Measurements from ENCODE around the gene SCN9A.
"Not testable (repeated sequence)": the region's sequence is repeated elsewhere in the genome, so short reads cannot be mapped to it uniquely, and the experiment has no call there.

Gene SCN9A

DNA sequence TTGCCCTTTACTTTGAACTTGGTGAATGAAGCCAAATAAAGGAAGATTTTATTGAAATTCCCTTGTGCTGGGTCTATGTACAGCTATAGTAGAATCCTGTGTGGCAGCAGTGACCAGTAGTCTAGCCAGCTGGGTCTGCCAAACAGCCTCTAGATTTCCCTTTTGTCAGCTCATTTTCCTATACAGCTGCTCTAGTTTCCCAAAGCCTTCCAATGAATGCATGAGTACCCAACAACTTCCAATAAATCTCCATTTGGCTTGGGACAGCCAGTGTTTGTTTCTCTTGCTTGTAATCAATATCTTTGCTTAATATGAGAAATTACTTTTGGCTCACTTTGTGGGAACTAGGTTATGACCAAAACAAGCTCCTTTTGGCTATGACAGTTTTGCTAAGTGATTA is 43.6 kb downstream of the SCN9A start:
- DNase-seq = no peak

DNA sequence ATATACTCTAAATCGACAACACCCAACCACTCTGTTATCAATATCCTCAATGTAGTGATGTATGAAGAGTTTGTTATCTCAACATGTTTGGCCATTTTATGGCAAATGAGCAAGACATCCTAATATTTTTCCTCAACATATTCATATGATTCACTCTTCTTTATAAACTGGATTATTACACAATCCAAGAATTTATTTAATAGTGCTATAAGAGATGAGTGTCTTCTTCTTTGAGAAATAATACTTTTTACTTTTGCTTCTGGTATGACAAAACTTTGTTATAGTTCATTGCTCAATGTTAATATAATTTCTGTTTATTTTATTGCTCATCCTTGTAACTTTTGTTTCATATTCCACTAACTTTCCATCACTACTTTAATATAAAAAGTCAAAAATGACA is 44.3 kb downstream of the SCN9A start:
- DNase-seq = no peak

DNA sequence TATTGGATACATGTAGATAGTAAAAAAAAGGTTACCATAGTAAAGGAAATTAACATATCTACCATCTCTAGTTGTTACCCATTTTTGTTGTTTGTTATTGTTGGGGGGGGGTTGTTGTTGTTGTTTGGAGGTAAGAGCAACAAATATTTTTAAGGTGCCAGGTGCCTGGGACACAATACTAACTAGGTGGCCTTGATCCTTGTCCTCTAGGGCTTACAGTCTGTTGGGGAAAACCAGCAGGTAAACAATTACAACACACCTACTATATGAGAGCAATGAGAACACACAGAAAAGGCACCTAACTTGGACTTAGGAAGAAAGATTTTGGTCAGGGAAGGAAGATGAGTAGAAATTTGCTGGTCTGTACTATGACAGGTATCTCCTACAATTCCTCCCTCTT is 46.3 kb downstream of the SCN9A start:
- no peak for DNase-seq

DNA sequence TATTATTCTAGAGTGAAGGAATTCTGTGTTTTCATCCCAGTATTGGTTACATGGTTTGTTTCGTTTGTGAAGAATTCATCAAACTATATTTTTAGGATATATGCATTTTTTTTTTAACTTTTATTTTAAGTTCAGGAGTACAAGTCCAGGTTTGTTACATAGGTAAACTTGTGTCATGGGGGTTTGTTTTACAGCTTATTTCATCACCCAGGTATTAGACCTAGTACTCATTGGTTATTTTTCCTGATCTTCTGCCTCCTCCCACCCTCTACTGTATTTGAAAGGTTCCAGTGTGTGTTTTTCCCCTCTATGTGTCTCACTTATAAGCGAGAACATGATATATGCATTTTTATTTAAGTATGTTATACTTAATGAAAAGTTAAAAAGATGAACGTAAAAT is 47.6 kb downstream of the SCN9A start:
- DNase-seq = no peak

DNA sequence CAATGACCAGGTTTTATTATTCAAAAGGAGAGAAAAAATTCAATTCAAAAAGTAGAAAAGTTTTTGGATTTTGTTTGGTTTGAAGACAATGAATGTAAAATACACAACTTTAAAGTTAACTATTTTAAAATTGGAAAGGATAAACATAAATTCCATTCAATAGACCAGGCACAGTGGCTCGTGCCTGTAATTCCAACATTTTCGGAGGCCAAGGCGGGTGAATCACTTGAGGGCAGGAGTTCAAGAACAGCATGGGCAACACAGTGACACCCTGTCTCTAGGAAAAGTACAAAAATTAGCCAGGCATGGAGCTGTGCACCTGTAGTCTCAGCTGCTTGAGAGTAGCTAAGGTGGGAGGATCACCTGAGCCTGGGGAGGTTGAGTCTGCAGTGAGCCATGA is 54.7 kb downstream of the SCN9A start:
- no peak for DNase-seq

DNA sequence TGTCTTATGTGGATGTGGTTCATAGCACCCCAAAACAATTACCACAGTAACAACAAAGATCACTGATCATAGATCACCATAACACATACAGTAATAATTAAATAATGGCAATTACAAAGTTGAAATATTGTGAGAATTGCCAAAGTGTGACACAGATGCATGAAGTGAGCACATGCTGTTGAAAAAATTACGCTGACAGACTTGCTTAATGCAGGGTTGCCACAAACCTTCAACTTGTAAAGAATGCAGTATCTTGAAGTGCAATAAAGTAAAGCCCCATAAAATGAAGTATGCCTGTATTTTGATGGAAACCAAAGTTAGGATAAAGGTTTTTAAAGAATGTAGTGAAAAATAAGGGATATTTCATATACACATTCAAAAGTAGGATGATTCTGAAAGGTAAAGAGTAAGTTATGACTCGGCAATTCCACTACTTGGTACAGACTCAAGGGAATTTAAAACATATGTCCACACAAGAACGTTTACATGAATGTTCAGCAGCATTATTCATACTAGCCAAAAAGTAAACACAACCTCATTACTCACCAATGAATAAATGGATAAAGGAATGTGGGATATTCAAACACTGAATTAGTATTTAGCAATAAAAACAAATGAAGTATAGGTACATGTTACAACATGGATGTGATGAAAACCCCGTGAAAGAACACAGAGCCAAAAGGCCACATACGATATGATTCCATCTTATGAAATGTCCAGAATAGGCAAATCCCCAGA is 61.6 kb downstream of the SCN9A start:
- DNase-seq = no peak

DNA sequence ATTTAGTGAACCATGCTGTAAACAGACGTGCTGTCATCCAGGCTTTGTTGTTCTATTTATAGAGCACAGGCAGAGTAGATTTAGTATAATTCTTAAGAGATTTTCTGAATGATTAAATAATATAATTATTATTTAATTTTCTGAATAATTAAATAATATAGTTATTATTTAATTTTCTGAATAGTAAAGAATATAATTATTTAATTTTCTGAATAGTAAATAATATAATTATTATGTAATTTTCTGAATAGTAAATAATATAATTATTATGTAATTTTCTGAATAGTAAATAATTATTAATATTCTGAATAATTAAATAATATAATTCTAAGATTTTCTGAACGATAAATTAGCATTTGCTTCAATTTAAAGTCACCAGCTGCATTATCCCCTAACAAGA is 62.9 kb downstream of the SCN9A start:
- DNase-seq = not testable (repeated sequence)

DNA sequence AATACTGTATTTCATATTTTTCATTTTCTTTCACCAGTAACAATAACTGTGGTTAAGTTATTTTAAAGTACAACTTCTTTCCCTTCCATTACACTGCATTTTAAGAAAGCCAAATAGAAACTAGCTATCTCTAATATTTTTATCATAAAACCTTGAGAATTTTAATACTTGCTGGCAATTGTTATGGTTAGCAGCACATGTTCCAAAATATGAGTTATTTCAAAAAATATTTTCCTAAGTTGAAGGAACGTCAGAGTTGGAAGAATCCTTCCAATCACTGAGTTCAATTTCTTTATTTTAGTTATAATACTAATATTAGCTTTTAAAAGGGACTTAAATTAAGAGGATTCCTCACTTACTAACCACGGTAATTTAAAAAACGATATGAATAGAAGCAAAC is 68.4 kb downstream of the SCN9A start:
- no peak for DNase-seq

DNA sequence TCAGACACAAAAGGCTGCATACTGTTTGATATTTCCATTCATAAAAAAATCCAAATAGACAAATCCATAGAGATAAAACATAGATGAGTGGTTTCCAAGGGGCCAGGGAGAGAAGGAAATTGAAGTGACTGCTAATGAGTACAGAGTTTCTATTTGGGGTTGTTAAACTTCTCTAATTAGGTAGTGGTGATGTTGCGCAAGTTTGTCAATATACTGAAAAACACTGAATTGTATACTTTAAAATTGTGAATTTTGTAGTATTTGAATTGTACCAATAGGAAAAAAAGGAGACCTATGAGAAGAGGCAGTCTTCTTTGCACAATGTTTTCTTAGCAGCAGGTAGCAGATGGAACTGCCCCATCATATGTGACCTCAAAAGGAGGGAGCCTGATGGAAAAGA is 71.1 kb downstream of the SCN9A start:
- no peak for DNase-seq

DNA sequence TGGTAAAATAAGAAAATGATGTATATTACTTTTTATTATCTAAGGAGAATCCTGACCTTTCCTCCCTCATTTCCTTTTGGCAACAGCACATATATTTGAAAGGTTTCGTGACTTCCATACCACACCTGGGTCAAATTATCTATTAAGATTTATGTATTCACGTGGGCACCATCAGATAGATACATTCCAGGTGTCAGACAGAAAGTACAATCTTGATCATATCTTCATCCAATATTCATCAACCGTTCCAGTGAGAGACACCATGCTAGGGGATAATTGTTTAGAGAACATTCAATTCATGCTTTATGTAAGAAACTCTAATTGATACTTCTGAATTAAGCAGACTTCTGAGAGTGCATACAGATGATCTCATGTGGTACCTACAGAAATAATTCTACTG is 73.7 kb downstream of the SCN9A start:
- no peak for DNase-seq

DNA sequence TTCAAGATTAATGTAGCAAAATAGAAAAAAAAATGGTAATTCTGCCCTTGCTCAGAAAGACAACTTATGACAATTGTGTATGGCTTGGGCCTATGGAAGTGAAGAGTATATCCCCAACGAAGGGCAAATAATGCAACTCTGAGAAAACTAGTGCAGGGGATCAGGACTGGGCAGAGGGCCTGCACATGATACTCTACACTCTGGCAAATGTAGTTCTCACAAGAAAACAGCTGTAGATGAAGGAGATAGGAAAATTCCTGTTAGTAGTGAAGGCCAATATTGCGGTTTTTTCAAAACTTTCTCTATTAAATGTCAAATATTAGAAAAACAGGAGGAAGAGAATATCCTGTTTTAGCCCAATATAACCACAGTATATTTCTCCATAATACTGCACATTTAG is 77.8 kb downstream of the SCN9A start:
- no peak for DNase-seq

DNA sequence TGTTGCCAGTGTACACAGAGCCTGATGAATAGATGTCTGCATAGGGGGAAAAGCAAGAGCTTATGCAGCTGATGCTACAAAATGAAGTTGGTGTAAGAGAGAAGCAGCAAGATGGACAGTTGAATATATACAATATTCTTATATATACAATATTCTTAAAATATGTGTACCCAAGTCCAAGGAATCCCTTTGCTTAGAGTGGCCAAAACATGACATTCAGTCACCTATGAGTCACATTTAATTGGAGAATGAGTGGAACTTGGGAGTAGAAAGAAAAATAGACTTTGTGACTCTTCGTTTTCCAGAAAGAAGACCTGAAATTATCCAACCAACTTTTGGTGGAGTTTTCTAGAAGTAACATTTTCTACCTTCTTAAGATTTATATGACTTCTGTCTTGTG is 81.8 kb downstream of the SCN9A start:
- no peak for DNase-seq

DNA sequence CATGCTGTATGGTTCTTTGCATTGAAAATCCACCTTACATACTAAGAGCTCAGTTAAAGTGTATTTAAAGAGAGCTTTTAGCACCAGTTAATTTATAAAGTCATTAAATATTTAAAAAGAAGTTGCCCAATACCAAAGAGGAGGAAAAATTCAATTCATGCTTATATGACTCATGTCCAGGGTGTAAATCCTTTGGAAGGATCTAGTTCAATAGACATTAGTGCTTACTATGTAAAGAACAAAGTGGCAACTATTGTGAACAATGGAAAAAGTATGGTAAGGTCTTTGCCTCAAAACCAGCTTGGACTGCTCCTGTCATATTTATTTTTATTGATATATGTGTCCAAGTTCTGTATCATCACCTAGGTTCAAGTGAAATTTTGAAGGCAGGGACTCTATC is 90.5 kb downstream of the SCN9A start:
- DNase-seq = no peak

DNA sequence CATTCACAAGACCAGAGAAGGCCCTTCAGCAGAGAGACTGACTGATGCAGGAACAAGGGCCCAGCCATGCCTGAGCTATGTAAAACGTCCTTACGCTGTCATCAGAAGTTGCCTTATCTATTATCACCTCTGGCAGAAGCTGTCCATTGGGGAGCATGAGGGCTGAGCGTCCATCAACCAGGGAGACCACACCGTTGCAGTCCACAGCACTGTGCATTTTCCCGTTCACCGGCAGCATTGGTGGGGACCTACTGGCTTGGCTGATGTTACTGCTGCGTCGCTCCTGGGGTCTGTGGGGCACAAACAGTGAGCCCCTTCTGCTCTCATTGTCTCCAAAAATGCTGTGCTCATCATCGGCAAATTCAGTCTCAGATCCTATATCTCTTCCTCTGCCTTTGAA is 91.4 kb downstream of the SCN9A start:
- no peak for DNase-seq

DNA sequence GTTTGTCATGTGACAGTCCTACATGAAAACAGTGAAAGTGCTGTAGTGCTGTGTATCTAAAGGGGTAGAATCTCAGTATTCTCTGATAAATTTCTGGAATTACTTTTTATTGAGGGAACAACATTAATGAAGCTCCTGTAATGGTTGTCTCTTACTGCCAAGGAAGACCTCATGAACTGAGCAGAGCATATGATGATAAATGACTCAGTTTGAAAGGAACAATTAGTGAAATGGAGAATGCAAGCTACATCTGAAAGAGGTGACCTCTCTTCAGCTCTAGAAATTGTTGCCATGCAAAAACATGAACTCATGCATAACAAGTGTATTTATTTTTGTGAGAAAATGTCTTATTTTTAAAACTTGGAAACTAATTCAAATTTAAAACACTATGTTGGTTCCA is 93.6 kb downstream of the SCN9A start:
- DNase-seq = no peak

DNA sequence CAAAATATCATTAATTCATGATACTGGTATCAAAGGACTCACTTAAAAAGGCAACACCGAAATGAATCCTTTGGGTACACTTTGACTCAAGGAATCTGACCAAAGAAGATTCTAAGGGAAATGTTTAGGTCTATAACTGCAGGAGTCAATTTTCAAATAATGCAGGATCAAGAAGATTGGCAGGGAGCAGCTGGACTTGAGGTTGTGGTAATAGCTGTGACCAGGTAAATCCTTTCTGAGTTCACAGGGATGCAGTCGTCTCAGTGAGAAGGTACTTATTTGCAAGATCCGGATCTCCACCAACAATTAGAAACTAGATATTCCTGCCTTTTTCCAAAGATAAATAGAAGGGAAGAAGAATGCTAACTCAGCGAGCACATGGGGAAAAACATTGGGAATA is 96.9 kb downstream of the SCN9A start:
- no peak for DNase-seq

DNA sequence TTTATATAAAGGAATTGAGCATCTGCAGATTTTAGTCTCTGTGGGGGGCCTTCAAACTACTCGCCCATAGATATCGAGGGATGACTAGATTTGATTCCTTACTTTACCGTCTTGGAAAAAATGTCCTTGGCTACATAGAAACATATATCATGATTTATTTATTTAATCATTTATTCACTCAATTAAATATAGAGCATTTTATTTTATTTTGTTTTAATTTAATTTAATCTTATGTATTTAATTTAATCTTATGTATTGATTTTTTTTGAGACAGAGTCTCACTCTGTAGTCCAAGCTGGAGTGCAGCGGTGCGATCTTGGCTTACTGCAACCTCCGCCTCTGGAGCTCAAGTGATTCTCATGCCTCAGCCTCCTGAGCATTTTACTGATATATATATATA is 105.4 kb downstream of the SCN9A start:
- DNase-seq = no peak

DNA sequence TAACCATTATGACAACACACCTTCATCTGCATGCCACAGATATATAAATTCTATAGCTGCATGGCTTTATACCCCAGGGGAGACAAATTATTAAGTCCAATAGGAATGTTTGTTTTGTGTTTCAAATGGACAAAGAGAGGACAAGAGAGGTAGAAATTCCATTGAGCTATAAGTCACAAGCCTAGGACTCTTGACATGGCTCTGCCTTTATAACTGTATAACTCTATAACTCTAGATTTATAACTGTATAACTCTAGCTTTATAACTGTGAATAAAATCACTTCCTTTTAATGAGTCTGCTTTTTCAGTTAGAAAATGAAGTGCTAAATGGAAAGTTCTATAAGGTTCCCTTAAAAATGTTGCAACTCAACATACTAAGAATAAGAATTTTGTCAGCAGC is 106.4 kb downstream of the SCN9A start:
- no peak for DNase-seq

DNA sequence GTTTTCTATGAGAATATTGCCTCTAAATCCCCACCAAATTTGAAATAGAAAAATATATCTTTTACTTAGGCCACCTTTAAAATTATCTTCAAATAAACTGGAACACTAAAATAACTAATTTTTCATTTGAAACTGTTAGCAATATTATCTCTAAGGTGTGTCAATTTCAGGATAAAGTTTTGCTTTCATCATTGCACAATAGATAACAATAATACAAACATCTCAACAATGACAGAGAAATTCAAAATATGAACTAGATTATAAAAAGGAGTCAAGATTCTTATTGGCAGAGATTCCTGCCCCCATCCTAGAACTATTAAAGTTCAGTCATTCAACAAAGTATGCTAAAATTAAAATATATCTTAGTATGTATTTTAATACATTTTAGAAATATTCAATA is 117.9 kb downstream of the SCN9A start:
- DNase-seq = no peak

DNA sequence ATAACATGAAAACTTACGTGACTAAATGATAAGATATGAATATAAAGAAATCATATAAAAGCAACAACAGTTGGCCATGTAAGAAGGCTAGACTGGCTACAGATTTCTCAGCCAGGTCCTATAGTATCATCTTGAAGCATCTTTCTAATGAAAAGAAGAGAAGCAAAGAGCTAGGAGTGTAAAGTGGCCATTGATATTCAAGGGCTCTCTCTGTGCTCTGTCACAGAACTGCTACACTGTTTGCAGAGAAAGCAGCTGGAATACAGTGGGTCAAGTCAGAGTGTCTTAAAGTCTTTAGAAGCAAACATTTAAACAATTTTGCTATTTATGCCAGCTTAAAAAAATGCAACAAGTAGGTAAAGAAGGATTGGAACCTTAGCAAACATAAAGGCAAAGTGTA is 118.8 kb downstream of the SCN9A start:
- DNase-seq = no peak

DNA sequence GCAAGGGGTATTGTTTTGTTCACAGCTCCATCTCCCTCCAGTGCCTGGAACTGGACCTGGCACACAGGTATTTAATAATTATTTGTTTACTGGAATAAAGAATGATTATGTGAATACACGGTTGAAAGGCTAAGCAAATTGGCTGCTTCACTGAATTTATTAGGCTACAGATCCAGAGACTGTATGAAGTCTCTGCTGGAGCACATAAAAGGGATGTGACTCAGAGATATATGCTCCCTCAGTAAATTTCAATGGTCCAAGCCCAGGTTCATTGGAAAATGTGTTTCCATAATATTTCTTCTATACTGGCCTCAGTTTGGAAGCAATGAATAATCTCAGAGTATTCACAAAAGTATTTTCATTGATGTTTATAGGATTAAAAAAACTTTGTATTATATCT is 126.4 kb downstream of the SCN9A start:
- no peak for DNase-seq

DNA sequence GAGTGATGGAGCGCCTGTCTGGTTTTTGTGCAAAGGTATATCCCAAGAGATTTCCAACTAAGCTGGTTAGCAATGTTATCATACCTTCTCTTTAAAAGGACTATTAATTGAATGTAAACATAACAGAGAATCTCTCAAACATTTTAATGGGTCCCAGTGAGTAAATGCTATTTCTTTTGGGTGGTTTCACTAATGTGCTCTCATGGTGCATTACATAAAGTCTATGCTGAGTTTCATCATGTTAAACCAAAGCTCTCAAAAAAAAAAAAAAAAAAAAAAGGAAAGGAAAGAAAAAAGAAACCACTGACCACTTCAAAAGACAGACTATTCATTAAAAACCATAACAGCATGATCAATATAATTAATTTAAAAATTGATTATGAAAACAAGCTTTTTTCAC is 128.8 kb downstream of the SCN9A start:
- DNase-seq = no peak

DNA sequence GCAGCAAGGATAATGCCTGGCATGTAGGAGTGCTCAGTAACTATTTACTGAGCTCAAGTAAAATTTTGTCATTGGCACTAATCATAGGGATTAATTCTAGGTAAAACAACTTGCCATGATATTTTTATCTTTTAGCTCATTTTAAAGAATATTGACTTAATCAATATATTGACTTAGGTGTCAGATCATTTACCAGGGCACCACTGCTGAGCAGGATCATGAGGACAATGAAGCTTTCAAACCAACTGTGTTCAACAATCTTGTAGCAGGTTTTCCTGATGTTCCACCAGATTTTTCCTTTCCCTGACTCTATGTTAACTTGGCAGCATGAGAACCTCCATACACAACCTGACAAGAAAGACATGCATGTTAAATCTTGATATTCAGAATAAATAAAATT is 133.4 kb downstream of the SCN9A start:
- DNase-seq = no peak

DNA sequence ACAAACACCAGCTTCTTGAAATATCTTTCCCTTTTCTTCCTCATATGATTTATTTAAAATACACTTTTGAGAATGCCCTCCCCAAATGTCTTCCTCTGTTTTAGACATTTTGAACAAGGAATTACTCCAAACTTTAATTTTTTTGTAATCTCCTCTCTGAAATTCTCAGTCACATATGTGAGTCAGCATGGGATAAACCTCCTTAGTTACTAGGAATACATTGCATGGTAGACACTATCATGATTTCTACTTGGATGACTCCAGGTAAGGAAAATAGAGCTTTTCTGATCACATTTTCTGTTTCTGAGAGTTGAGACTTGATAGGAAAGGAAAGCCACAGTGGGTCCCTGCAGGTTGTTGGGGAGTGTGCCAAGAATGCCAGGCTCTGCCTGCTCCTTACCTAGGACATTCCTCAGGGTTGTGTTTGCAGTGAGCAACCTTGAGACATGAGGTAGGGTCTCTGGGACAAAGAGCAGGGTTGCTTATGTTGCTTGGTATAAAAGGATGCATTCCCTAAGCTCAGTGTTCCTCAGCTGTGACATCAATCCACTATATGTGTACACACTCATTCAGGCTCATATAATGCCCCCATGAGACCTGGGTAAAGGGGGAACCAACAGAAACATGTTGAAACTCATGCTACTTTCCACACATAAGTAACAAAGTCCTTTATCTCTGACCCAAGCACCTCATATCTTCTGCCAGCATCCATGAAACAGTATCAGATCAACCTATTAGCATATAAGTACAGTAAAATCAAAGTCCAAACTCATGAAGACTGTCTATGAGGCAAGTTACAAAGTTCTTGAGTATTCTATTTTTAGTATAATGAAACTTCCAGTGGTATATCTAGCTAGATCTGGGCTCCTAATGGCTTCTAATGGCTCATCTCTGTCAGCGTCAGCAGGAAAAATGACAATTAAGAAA is 135.1 kb downstream of the SCN9A start:
- DNase-seq = no peak

DNA sequence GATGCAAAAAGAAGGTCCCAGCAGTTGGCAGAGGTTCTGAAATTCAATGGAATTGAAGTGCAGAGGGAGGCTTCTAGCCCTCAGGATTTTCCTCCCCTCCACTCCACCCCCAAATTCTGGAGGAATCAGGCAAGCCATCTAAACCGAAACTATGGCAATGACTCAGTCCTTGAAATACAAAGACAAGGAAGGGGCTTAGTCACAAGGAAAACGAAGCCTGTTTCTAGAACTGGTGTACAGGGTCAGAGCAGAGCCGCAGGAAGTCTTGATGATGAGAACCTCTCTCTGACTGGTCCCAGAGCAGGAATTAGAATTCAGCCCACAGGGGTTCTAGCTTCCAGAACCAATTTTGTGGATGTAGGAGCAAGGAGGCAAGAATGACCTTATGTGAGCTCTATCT is 136.2 kb downstream of the SCN9A start:
- DNase-seq = no peak
